Measurements from ENCODE around the gene CBX2. TPM values are rescaled to one million over a fixed set of nuclear protein-coding genes. Genes with fewer than 3 reads are reported as not detected.

The CBX2 gene
- total and polyA plus RNA-seq, 8 donors: 2.6 to 33.8 (median 24.7) TPM

DNA sequence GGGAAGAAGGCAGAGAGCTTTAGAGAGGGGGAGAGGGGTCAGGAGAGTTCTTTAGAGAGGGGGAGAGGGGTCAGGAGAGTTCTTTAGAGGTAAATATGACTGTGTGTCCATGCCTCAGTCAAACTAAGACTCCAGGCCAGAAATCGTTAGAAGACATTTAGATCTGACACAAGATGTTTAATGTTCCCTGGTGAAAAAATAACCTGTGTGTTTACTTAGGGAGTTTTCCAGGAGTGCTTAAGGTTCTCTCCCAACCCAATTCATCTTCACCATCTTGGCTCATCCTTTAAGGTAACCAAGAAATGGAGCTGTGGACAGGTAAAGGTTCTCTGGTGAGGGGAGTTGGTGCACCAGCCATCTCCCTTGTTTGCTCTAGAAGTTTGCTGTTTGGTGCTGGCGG is 51.5 kb downstream of the CBX2 start:
- TF ChIP-seq, protein P1, sequence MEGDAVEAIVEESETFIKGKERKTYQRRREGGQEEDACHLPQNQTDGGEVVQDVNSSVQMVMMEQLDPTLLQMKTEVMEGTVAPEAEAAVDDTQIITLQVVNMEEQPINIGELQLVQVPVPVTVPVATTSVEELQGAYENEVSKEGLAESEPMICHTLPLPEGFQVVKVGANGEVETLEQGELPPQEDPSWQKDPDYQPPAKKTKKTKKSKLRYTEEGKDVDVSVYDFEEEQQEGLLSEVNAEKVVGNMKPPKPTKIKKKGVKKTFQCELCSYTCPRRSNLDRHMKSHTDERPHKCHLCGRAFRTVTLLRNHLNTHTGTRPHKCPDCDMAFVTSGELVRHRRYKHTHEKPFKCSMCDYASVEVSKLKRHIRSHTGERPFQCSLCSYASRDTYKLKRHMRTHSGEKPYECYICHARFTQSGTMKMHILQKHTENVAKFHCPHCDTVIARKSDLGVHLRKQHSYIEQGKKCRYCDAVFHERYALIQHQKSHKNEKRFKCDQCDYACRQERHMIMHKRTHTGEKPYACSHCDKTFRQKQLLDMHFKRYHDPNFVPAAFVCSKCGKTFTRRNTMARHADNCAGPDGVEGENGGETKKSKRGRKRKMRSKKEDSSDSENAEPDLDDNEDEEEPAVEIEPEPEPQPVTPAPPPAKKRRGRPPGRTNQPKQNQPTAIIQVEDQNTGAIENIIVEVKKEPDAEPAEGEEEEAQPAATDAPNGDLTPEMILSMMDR (IDR thresholded peaks at IDR 0.05): no peak
- no peak overlapping the region for H3K4me3 ChIP-seq
- H3K36me3 ChIP-seq: peaks cover 0 to 16% of the 10 kb centered on the region in 2 donors
- ATAC-seq (no peak), DNase-seq (no peak)
- no peaks in the 10 kb centered on the region for H3K9me3 ChIP-seq
- intact Hi-C loops (cut with DNase I): no loop called here
- peaks cover 22 to 63% of the 10 kb centered on the region in 2 donors for H3K4me1 ChIP-seq
- no peaks in the 10 kb centered on the region for H3K27me3 ChIP-seq
- no peak overlapping the region for H3K27ac ChIP-seq

DNA sequence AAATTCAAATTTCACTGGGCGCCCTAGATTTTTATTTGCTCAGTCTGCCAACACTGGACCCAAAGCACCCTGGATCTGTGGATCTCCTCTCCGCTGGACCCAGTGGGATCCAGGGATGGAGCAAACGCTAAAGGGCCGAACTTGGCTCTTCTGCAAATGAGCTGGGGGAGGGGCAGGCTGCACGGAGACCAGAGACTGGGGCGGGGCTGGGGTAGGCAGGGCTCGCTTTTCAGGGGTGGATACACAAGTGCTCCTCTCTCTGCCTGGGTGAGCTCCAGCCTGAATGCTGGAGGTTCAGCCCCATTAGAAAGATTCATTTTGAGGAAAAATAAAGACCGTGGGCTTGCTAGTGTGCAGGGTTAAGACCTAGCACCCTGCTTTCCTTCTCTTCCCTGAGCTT is 52.4 kb downstream of the CBX2 start:
- peaks cover 22 to 69% of the 10 kb centered on the region in 2 donors for H3K4me1 ChIP-seq
- no peak for DNase-seq

DNA sequence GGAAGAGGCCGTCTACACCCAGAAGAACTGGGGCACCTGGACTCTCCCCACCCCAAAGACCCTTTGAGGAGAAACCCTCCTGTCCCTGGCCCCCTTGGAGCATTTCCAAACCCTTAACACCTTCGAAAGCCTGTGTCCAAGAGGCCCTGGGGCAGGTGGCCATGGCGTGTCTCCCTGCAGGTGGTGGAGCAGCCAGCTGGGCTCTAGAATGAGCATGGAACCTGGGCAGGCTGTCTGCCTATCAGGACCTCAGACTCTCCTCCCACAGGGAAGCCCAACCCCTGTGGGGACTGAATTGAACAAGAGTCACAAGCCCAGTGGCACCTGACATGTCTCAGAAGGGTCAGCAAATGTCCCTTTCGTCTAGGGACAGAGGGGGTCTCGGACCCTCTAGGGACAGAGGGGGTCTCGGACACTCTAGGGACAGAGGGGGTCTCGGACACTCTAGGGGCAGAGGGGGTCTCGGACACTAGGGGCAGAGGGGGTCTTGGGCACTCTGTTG is 52.9 kb downstream of the CBX2 start:
- no peak for ATAC-seq
- no peak overlapping the region for H3K27ac ChIP-seq
- intact Hi-C loops (cut with DNase I): no loop called here
- H3K27me3 ChIP-seq: no peaks in the 10 kb centered on the region
- TF ChIP-seq, protein P1 (IDR thresholded peaks at IDR 0.05): no peak
- peaks cover 22 to 71% of the 10 kb centered on the region in 2 donors for H3K4me1 ChIP-seq
- no peak overlapping the region for H3K4me3 ChIP-seq
- no peaks in the 10 kb centered on the region for H3K9me3 ChIP-seq
- H3K36me3 ChIP-seq: peaks cover 0 to 27% of the 10 kb centered on the region in 2 donors
- DNase-seq: peak in 1 of 4 donors; percentile 34

More for the DNA sequence above, 52.4 kb downstream of the CBX2 start:
- H3K27ac ChIP-seq: no peak overlapping the region
- no peak for ATAC-seq
- peaks cover 0 to 25% of the 10 kb centered on the region in 2 donors for H3K36me3 ChIP-seq
- H3K27me3 ChIP-seq: no peaks in the 10 kb centered on the region
- TF ChIP-seq, protein P1 (IDR thresholded peaks at IDR 0.05): no peak
- intact Hi-C loops (cut with DNase I): no loop called here
- no peak overlapping the region for H3K4me3 ChIP-seq
- H3K9me3 ChIP-seq: no peaks in the 10 kb centered on the region

DNA sequence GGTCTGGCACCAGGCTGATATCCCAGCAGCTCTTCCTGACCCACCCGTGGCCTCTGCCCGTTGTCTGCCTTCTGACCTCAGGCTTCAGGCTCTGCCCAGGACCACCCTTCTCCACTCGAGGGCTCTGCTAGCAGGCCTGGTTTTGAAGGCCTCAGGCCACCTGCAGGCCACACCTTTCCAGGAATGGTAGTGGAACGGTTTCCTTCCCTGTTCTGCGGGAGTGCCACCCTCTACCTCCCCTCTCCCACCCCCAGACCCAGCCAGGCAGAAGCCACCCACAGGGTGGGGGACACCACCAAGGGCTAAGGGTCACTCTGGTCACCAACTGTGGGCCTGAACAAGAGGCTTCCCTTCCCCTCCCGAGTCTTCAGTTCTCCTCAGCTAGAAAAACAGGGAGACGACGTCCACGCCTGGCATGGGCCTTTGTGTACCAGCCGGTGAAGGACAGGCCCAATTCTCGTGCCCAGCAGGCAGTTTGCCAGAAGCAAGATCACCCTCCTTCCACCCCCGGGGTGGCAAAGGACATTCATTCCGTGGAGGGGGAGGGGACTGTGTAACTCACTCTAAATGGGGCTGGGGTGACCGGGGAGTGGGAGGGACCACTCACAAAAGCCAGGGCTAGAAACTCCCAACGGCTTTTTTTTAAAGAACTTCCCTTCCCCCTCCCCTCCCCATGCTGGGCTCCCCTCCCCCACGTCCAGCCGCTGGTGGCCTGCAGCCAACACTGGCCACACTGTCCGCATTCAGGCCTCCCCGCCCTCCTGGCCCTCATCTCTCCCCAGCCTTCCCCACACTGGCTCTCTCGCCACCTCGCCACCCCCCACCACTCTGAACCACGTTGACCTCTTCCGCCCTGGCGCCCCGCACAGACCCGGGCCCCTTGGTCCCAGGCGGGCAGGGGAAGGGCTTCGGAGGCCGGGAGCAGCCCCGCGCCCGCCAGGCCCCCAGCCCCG is 53.6 kb downstream of the CBX2 start:
- Histone ChIP-seq H3K27ac (peak overlapping the region; percentile 33 to 58), H3K4me1 (peaks cover 25 to 71% of the 10 kb centered on the region in 2 donors), H3K27me3 (no peaks in the 10 kb centered on the region), H3K4me3 (peak overlapping the region; percentile 17 to 28), H3K9me3 (no peaks in the 10 kb centered on the region), H3K36me3 (peaks cover 0 to 27% of the 10 kb centered on the region in 2 donors)
- TF ChIP-seq, protein P1 (IDR thresholded peaks at IDR 0.05): no peak
- peak; percentile 70 for ATAC-seq
- peak in 3 of 4 donors; percentile 76 to 84 (median 83) for DNase-seq
- intact Hi-C loops (cut with DNase I): no loop called here

All from left lung (tissue), 10 donors.